HG03175 (cell line): ENCODE measurements around the gene GSS.
A peak's percentile ranks its signal among the peaks of the same experiment; 100 is the strongest.

ENCODE experiments used
- ATAC-seq: cut with Tn5 transposase; IDR thresholded peaks from one replicate; pipeline ENCODE4 v1.9.1; 2021; ENCODE audit warnings: mild to moderate bottlenecking, moderate library complexity; ENCODE audit not compliant: unreplicated experiment

Gene GSS

GRCh38 chr20:34955231-34956040, at the start of gene GSS, which contains the start of gene MYH7B:
Gene GSS, minus strand, starts transcription at chr20:34955806. Its CDS starts 3,954 bp downstream, at chr20:34951852.
Gene MYH7B, plus strand, starts transcription at chr20:34955868. Its CDS starts 22,138 bp downstream, at chr20:34978006.
- peak; percentile 85 for ATAC-seq

DNA sequence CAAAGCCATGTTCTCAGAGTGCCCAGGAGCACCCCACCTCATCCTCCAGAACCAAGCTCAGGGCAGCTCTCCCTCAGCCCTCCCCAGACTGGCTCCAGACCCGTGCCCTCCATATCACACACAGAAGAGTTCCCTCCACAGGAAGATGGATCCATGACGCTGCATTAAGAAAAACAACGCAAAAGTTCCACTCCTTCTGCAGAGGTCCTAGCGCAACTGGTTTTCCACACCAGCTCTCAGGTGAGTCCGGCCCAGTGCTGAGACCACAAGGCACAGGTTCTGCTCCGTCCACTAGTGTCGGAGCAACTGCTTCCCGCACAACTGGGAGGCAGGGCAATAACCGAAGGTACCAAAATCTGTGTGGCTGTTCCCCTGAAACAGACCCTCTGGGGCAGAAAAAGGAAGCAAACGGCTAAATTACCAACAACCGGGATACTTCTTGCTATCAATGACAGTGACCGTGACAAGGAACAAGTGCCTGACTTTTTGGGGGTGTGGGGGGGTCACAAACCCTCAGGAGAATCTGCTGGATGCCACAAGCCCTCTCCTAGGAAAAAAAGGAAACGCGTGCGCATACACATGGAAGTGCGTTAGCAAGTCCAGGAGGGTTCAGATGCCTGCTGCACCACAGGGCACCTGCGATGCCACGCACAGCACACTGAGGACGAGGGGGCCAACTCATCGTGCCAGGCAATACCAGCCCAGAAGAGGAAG, 49.3 kb upstream of the GSS start:
- ATAC-seq: no peak

DNA sequence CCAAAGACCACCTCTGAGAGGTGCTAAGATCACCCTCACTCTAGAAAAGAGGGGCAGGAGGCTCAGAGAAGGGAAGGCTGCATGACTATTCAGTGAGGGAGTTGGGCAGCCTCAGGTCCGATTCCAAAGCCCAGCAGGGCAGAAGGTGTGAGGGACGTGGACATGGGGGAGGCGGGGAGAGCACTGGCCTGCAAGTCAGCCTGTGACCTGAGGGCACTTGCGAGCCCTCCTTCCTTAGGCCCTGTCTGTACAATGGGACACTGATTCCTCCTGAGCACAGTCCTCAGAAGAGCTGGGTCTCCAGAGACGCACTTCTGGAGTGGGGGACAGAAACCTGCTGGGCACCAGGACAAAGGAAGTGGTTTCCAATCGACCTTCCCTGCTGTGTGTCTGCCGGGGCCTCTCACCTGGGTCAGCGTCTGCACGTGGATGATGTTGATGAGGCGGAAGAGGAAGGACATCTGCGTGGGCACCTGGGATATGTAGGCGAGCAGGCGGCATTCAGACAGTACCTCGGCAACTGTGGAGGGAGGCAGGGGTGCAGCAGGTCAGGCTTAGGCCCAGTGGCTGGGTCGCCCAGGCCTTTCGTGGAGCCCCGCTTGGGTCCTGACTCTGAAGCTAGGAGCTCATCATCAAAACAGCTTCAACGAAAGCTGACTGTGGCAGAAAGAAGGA, 48.6 kb upstream of the GSS start:
- no peak for ATAC-seq

- no peak for ATAC-seq
Observed at GRCh38 chr20:35003211-35004031, 47.8 kb upstream of the GSS start.

DNA sequence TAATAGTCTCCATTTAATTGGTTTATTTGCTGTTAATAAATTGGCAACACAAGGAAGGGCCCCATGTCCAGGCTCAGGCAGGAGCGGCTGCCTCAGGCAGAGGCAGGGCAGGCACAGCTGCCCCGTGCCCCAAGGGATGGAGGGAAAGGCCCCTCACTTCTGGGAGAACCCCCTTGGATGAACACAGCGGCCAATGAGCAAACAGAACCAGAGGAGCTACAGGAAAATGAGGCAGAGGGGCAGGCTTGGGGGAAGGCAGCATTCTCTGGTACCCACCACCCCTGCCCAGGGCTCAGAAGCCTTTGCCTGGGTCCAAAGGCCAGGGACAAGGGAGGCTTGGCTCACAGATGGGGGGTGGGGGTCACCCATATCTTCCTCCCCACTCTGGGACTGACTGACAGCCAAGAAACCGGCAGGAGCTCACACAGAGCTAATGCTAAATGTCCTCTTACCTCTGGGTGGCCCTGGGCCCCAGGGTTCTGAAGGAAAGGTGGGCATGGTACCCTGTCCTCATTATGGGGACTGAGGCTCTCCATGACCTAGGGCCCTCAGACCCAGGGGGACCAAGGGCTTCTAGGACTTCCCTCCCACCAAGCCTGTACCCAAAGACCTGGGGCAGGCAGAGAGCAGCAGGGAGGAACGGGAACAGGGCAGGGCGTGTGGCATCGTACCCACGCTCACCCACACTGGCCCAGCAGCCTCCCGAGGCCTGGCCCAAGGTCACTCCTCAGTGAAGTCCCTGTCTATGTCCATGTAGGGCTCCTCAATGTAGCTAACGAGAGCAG, 47.0 kb upstream of the GSS start:
- ATAC-seq: no peak

GRCh38 chr20:35001596-35002362, 46.2 kb upstream of the GSS start:
- ATAC-seq: no peak

DNA sequence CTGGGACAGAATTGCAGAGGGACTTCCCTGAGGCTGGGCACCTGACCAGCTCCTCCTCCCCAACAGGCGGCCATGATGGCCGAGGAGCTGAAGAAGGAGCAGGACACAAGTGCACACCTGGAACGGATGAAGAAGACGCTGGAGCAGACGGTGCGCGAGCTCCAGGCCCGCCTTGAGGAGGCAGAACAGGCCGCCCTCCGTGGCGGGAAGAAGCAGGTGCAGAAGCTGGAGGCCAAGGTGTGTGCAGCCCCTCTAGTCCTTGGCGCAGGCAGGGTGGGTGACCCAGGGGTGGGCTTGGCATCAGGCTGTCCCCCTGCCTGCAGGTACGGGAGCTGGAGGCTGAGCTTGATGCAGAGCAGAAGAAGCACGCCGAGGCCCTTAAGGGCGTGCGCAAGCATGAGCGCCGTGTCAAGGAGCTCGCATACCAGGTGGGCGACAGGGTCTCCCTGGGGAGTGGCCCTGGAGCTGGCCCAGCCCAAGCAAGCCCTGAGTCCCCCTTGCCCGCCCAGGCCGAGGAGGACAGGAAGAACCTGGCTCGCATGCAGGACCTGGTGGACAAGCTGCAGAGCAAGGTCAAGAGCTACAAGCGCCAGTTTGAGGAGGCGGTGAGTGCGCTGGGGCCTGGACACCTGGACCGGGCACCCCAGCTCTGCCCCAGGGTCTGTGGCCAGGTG, 45.5 kb upstream of the GSS start:
- ATAC-seq: no peak

- no peak for ATAC-seq
Observed at GRCh38 chr20:35000311-35000921, 44.8 kb upstream of the GSS start.

DNA sequence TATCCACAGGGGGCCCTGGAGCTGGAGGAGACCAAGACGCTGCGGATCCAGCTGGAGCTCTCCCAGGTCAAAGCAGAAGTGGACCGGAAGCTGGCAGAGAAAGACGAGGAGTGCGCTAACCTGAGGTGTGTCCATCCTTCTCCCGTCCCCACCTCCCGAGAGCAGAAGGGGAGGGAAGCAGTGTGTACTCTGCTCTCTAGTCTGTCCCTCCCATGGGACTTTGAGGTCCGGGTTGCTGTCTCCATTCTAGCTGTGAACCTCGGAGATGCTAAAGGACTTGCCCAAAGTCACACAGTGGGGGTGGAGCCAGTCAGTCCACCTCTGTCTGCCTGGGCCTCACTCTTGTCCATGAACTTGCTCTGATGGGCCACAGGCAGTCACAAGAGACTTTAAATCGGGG, 44.2 kb upstream of the GSS start:
- no peak for ATAC-seq

- no peak for ATAC-seq
Observed at GRCh38 chr20:34999021-34999451, 43.4 kb upstream of the GSS start.

GRCh38 chr20:34998331-34998950, 42.8 kb upstream of the GSS start:
- no peak for ATAC-seq

DNA sequence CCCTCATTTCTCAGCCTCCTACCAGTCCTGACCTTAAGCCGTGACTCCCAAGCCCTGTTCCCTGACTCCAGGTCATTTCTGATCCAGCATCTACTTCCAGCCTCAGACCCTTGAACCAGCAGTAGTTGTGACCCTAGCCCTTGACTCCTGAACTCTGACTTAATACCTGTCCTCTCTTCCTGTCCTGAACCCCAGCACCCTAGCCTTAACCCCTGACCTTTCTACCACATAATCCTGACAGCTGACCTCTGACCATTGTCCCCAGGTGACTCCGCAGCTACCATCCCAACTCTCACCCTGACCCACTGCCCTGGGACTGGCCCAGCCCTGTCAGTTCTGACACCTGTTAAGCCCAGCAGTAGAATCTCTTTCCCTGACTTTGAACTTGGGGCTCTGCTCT, 42.2 kb upstream of the GSS start:
- ATAC-seq: no peak

- ATAC-seq: no peak
Observed at GRCh38 chr20:34997131-34997561, 41.5 kb upstream of the GSS start.

- no peak for ATAC-seq
Observed at GRCh38 chr20:34996243-34997028, 40.8 kb upstream of the GSS start.

DNA sequence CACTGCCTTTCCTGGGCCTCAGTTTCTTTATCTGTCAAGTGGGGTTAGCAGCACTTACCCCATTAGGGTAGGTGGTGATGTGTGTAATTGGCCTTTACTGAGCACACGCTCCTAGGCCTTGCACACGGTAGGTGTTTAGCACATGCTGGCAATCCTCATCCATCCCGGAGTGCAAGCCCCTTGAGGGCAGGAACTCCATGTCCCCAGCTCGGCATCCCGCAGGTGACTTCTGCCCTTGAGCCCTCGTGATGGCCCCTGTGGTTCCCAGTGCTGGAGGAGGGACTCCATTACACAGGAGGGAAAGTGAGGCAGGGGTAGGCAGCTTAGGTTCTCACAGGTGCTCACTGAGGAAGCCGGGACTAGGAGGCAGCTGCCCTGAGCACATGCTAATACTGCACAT, 40.1 kb upstream of the GSS start:
- no peak for ATAC-seq

- ATAC-seq: no peak
Observed at GRCh38 chr20:34995192-34995591, 39.6 kb upstream of the GSS start.
